ENCODE data around the gene ABCA3. TPM values are rescaled to one million over a fixed set of nuclear protein-coding genes. Genes with fewer than 3 reads are reported as not detected.

ABCA3 gene
- total RNA-seq, 2 donors from 2014 or later: 3.3 to 3.5 TPM

DNA sequence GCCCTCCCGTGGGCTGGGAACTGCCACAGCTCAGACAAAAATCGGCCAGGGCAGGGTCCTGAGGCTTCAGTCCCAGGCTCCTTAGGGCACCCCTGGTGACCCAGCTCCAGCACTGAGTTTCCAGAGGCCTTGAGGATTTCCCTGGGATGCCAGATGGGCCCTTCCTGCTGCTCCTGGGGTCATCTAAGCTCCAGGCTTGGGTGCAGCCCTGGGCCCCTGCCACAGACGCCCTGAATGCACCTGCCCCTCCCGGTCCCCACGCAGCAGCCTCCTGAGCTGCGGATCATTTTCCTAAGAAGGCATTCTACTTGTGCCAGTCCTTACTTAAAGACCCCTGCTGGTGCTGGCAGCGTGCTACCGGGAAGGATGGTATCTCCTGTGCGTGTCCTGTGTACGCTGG is 66.6 kb downstream of the ABCA3 start:
- no peak overlapping the region for H3K9ac ChIP-seq (ENCODE audit: extremely low read depth, low read length, poor library complexity, severe bottlenecking)

GRCh38 chr16:2273484-2273883 is 67.0 kb downstream of the ABCA3 start:
- Mint-ChIP-seq H3K9me3 (no peaks in the 10 kb centered on the region), H3K4me1 (peaks cover 4% of the 10 kb centered on the region), H3K4me3 (no peak overlapping the region), H3K36me3 (ENCODE audit: low read depth) (peaks cover 6% of the 10 kb centered on the region), H3K27me3 (ENCODE audit: insufficient read depth) (peaks cover 2% of the 10 kb centered on the region), H3K27ac (no peak overlapping the region)
- H3K4me3 ChIP-seq (ENCODE audit: low read length): no peak overlapping the region
- no peaks in the 10 kb centered on the region for H3K9me3 ChIP-seq (ENCODE audit: control insufficient read depth, low read length)
- no peak overlapping the region for H3K27ac ChIP-seq (ENCODE audit: low read depth, low read length)
- no peaks in the 10 kb centered on the region for H3K36me3 ChIP-seq (ENCODE audit: control insufficient read depth, insufficient read depth, low read length)
- no peak for TF ChIP-seq CTCF (conservative IDR thresholded peaks at IDR 0.05)
- peaks cover 5% of the 10 kb centered on the region for H3K4me1 ChIP-seq (ENCODE audit: control insufficient read depth, insufficient read depth, low read length)
- peak; percentile 36 for DNase-seq
- H3K9ac ChIP-seq (ENCODE audit: extremely low read depth, low read length, poor library complexity, severe bottlenecking): no peak overlapping the region
- WGBS, 2 experiments (ENCODE audit: insufficient coverage in 1 of 2, insufficient read length in 1 of 2): 93 to 96% methylated on average over 13 to 16 of the region's 16 CpGs
- no peaks in the 10 kb centered on the region for H3K27me3 ChIP-seq (ENCODE audit: control insufficient read depth, insufficient read depth, low read length, poor library complexity, severe bottlenecking)

More for the DNA sequence above, 66.6 kb downstream of the ABCA3 start:
- H3K4me1 Mint-ChIP-seq: peaks cover 4% of the 10 kb centered on the region
- no peaks in the 10 kb centered on the region for H3K36me3 ChIP-seq (ENCODE audit: control insufficient read depth, insufficient read depth, low read length)
- no peak overlapping the region for H3K27ac Mint-ChIP-seq
- 88 to 93% methylated on average over 5 to 10 of the region's 10 CpGs for WGBS, 2 experiments (ENCODE audit: insufficient coverage in 1 of 2, insufficient read length in 1 of 2)
- H3K4me1 ChIP-seq (ENCODE audit: control insufficient read depth, insufficient read depth, low read length): peaks cover 5% of the 10 kb centered on the region
- no peak overlapping the region for H3K27ac ChIP-seq (ENCODE audit: low read depth, low read length)
- H3K36me3 Mint-ChIP-seq (ENCODE audit: low read depth): peaks cover 6% of the 10 kb centered on the region
- no peak for TF ChIP-seq CTCF (conservative IDR thresholded peaks at IDR 0.05)
- no peaks in the 10 kb centered on the region for H3K9me3 Mint-ChIP-seq
- H3K9me3 ChIP-seq (ENCODE audit: control insufficient read depth, low read length): no peaks in the 10 kb centered on the region
- no peak for DNase-seq
- no peaks in the 10 kb centered on the region for H3K27me3 ChIP-seq (ENCODE audit: control insufficient read depth, insufficient read depth, low read length, poor library complexity, severe bottlenecking)
- H3K4me3 ChIP-seq (ENCODE audit: low read length): no peak overlapping the region
- peaks cover 2% of the 10 kb centered on the region for H3K27me3 Mint-ChIP-seq (ENCODE audit: insufficient read depth)
- no peak overlapping the region for H3K4me3 Mint-ChIP-seq

DNA sequence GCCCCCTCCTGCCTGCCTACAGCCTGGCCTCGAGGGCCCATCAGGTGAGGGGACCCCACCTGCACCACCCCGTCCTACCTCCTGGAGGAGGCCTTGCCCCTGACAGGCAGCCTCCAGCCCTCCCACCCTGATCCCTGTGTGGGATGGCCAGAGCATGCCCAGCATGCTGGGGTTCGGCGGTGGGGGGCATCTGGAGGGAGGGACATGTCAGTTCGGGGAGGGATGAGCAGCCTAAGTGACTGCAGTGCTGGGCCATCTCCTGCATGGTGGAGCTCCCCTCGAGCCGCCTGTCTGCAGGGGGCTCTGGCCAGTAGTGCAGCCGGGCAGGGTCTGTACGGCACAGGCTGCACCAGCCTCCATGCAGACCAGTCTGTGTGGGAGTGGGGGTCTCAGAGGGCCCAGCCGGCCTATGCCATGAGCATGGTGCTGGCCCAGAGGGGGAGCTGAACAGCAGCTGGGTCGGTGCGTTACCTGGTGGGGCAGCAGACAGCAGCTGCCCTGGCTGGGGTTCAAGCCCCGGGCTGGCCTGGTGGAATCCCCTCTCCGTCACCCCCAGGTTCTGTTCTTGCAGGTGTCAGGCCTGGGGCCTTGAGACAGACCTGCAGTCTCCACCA is 68.6 kb downstream of the ABCA3 start:
- H3K4me3 Mint-ChIP-seq: no peak overlapping the region
- Histone ChIP-seq H3K4me3 (ENCODE audit: low read length) (no peak overlapping the region), H3K27me3 (ENCODE audit: control insufficient read depth, insufficient read depth, low read length, poor library complexity, severe bottlenecking) (no peaks in the 10 kb centered on the region), H3K27ac (ENCODE audit: low read depth, low read length) (no peak overlapping the region), H3K9ac (ENCODE audit: extremely low read depth, low read length, poor library complexity, severe bottlenecking) (no peak overlapping the region), H3K9me3 (ENCODE audit: control insufficient read depth, low read length) (no peaks in the 10 kb centered on the region), H3K4me1 (ENCODE audit: control insufficient read depth, insufficient read depth, low read length) (peaks cover 5% of the 10 kb centered on the region), H3K36me3 (ENCODE audit: control insufficient read depth, insufficient read depth, low read length) (no peaks in the 10 kb centered on the region)
- no peak for TF ChIP-seq CTCF (conservative IDR thresholded peaks at IDR 0.05)
- WGBS, 2 experiments (ENCODE audit: insufficient coverage in 1 of 2, insufficient read length in 1 of 2): 83 to 96% methylated on average over 2 to 14 of the region's 14 CpGs
- H3K27me3 Mint-ChIP-seq (ENCODE audit: insufficient read depth): peaks cover 2% of the 10 kb centered on the region
- no peak overlapping the region for H3K27ac Mint-ChIP-seq
- H3K9me3 Mint-ChIP-seq: no peaks in the 10 kb centered on the region
- no peak for DNase-seq
- peaks cover 7% of the 10 kb centered on the region for H3K36me3 Mint-ChIP-seq (ENCODE audit: low read depth)
- H3K4me1 Mint-ChIP-seq: peaks cover 4% of the 10 kb centered on the region
